Mammary microvascular endothelial cell (primary cell): ENCODE data around the gene SMARCA1. TPM values are rescaled to one million over a fixed set of nuclear protein-coding genes. Genes with fewer than 3 reads are reported as not detected.

Experiments used
- total RNA-seq: library from RNA; depleted of rRNA; stranded (reverse); fragments of >200 nt; gene quantifications from 2 replicates; pipeline ENCODE4 v1.2.3, GENCODE V29; 2015

SMARCA1 gene
- total RNA-seq = 8.0 and 8.4 TPM in 2 replicates

GRCh38 chrX:129523079-129523911 is at the start of gene SMARCA1:
TSS of gene SMARCA1 (minus strand) at chrX:129523490. CDS start at chrX:129523370, 120 bp downstream.

GRCh38 chrX:129540068-129540653 is 16.9 kb upstream of the SMARCA1 start, which contains the start of gene OCRL:
TSS of gene OCRL (plus strand) at chrX:129540259. CDS start at chrX:129540440, 181 bp downstream.

Other genes starting within 250 kb of the SMARCA1 start
- gene OCRL, start 16.8 kb upstream of the SMARCA1 start, total RNA-seq = 8.5 and 9.3 TPM in 2 replicates
- 567 and 583 TPM in 2 replicates for gene APLN, start 131.5 kb upstream of the SMARCA1 start, total RNA-seq
- gene XPNPEP2, start 215.5 kb upstream of the SMARCA1 start, total RNA-seq = not detected in 2 replicates